Measurements from ENCODE around the gene PPFIA4.

The PPFIA4 gene

DNA sequence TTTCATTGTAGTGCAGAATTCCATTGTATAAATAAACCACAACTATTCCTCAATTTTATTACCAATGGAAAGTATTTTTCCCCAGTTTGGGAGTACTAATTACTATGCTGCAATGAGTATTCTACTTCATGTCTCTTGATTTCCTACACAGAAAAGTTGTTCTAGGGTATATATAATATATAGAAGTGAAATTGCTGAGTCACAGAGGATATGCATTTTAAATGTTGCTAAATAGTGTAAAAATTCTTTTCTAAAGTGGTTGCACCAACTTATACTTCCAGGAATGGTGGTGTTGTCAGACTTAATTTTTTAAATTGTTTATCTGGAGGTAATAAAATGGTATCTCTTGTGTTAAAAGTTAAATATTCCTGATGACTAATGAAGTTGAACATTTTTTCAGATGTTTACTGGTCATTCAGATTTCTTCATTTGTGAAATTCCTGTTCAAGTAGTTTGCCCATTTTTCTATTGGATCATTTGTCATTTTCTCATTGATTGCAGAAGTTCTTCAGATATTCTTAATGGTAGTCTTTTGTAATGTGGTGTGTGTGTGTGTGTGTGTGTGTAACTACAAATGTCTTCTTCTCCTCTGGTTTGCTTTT lies 78.6 kb downstream of the PPFIA4 start:
- no peak for DNase-seq

DNA sequence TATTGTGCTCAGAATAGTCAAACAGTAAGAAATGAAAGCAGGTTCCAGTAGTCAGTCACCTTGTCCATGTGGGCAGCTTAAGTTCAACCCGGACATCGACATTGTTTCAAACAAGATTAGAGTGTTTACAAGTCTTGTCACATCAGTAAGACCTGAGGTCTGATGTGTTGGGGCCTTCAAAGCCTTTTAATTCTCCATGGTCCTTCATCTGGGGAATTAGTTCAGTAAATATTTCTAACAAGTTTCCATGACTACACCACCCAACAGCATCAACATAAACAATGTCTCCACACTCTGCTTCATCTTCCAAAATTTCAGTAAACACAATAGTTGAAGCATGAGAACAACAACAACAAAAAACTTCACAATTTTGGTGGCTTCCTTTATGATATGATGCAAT lies 86.2 kb downstream of the PPFIA4 start:
- no peak for DNase-seq

DNA sequence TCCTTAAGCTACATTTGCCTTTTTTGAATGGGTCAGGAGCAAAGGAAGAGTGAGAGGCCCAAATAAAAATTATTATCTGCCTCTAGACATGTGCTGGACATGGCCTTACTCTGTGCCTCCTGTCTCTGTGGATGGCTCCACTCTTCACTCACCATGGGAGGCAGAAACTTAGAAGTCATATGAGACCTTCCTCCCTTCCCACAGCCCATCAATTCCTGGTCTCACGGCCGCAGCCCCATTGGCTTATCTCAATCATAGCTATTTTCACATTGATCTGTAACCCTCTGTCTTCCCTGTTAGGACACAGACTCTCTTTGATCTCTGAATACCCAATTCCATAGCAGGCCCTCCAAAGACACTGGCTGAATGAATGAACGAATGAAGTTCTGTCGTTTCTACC lies 87.0 kb downstream of the PPFIA4 start:
- no peak for DNase-seq

DNA sequence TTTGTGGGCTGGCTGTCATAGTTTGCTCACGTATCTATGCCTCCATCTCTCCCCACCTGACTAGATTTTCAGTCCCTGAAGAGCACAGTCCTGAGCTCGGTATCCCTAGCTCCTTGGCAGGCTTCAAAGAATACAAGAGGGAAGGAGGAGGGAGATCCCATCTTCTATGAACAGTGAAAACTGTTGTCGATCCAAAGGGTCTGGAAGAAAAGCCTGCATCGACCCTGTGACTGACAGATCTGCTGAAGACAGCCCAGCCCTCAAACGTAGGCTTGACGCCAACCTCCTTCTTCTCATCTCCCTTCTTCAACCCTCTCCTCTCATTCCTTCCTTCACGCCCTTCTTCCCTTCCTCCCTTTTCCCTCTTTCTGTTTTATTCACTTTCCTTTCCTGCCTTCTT lies 87.9 kb downstream of the PPFIA4 start:
- DNase-seq = no peak

DNA sequence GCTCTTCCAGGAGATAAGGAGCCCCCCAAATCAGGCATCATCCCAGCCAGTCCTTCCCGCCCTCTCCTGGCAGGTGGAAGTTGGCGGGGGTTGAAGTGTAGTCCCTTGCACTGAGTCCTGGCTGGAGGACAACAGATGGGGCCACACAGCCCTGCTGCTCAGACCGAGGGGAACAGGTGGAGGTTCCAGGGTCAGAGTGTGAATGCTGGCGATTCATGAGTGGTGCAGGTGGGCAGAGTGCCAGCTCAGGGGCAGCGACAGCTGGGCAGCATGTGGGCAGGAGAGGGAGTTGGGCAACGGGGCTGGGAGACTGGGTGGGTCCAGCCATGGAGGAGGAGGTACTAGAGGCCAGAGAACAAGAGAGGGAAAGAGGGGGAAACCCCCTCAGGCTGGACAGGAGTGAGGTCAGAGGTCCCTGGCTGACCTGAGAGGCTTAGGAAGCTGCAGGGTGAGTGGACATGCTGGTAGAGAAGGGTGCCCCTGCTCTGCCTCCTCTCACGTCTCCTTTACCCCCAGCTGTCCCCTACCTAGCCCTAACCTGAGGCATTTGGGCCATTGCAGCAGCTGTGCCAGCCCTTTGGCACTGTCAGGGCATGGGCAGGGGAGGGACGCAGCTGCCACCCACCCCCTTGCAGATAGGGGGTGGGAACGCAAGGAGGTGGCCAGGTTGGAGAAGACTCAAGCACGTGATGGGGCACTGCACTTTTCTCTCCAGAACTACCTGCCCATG lies 90.0 kb downstream of the PPFIA4 start:
- no peak for DNase-seq

DNA sequence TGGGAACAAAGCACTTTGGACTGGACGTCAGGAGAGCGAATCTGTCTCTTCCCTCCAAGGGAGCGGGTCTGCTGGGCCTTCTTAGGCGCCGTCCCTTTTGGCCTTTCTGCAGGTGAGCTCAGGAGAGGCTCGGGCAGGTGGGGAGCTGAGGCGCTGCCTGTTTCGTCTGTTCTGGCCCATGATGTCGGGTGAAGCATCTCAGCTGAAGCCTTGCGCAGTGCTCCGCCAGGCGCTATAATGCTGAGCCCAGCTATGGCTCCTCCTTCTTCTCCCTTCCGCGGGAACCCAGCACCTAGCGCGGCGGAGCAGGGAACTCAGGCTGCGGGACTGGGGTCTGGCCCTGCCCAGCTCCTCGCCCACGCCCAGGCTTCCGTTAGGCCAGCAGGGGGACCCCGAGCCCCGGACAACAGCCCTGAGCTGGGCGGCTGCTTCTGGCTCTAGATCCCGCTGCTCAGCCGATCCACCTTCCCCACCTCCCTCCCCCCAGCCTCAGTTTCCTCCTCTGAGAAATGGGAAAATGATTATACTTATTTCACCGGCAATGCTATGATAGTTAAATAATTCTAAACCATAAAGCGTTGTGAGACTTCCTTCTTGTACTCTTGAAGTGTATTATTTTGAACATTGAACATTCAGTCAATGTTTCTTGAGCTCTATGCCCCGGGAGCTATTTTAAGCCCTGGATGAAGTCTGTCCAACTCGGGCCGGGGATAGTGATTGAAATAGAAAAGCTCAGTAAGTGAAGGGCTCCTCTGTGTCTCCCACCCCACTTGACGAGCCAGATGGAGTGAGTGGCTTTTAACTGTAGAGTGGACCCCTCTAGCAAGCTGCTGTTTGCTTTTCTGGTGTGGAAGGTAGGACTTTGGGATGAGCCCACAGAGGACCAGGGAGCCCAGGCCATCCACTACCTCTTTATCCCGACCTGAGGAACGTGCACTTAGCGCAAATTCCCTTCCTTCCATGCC lies 91.6 kb downstream of the PPFIA4 start:
- DNase-seq = no peak

DNA sequence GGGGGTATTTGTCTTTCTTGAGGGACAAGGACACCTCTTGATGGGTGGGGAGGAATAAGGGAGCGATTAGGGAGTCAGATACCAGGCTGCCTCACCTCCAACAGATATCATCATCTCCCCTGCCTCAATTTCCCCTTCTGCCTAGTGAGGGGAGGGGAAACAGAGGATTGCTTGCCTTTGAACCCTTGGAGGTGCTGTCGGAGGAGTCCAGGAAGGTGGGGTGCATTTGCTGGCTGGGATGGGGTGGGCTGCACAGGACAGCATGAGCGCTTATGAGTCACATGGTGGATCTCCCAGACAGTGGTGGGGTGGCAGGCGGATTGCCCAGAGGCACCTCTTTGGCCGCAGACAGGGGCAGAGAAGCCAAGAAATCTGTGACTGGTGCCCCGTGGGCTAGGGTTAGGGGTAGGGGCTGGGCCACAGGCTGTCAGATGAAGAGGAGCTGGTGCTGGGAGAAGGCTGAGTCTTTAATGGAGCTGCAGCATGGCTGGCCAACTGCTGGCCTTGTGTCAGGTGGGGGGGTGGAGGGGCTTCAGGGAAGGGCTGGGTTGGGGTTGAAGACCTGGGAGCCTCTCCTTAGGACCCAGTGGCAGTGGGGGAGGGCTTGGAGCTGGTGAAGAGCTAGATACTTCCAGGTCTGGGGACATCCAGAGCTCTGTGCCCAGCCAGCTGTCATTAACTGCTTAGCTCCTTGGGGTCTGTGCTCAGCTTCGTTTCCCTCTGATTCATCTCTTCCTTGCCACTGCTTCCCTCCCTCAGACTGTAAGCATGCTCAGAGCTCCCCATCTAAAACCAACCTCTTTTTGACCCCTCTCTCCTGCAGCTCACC lies 94.2 kb downstream of the PPFIA4 start:
- no peak for DNase-seq

DNA sequence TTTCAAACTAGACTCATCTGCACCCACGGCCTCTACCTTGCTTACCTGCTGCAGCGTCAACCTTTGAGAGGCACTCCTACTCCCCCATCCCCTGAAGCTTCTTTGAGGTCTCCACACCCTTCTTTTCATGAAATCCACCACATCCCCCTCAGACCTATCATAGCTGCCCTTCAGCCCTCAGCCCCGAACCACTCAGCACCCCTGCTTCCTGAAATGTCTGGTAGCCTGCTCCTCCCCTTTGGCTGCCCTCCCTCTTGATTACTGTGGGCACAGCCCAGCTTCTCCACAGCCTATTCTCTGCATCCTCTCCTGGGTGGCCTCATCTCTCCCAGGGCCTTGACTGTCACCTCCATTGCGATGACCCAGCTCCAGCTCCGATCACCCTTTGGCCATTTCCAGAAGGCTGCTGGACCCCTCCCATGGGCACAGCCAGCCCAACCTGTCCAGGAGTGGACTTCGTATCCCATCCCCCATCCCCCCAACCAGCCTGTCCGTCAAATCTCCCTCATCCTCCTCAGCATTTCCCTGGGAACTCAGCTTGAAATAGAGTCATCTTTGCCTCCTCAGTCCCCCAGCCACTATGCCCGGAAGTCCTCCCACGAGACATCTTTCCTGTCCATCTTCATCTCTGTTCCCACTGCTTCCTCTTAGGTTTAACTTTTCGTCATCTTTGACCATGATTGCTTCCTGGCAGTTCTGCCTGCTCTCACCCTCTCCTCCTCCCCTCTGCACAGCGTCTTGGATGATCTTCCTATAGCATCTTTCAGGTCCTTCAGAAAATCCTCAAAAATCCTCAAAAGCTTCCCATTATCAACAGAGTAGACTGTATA lies 95.1 kb downstream of the PPFIA4 start:
- no peak for DNase-seq

DNA sequence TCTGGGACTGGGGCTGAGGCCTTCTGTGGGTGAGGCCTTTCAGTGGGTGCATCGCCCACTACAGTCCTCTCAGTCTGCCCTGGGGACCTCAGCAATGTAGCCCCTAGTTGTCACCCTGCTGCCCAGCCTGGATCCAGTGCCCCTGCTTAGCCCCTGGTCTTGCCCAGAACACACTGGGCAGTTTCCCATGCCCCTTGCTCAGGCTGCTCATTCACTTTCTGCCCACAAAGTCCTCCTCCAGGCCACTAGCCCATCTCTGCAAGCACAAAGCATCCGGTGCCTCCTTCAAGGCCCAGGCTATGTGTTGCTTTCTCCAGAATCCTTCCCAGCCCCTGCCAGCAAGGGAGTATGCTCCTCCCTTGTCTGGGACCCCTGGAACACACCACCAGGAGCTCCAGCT lies 95.9 kb downstream of the PPFIA4 start:
- DNase-seq = no peak

DNA sequence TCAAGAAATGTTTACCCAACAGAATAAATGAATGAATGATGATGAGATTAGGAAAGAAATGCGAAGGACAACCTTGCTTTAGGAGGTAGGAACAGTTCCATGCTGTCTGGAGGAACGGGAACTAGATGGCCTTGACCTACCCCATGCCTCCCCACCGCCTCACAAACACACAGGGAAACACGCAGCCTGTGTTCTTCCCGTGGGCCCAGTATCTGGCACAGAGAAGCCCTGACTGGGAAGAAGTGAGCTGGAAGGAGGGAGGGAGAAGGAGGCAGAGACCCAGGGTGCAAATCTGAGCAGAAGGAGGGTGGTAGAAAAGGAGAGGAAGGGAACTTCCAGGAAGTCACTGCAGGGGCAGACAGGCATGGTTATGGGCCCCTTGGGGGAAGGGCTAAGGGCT lies 97.7 kb downstream of the PPFIA4 start:
- DNase-seq = no peak

DNA sequence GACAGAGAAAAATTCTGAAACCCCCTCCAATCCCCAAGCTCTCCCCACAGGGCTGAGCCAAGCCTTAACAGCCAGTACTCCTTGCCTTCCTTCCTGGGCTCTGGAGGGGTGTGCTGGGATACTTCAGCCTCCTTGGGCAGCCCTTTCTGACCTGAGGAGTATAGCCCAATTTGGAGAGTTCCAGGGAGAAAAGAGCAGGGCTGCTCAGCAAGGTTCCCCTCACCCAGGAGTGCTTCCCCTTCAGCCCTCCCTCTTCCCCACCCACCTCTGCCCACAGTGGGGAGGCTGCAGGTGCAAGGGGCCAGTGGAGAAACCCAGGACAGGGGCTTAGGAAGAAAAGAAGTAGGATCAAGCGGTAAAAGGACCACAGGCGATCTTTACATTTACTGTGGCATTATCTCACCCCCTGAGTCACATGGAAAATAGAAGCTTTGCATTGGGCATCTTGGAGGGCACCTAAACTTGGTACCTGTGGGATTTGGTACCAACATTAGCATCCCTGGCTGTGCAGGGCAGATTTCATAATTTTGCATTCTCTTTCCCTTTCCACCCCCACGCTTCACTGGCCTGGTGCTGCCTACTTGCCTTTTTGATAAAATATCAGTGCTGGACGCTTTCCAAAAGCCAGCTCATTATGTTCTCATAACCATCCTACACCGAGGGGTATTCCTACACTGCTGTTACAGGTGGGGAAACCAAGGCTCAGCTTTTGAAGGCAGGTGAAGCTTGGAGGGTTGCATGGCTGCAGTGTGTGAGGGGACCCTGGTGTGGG lies 98.4 kb downstream of the PPFIA4 start:
- DNase-seq = no peak

DNA sequence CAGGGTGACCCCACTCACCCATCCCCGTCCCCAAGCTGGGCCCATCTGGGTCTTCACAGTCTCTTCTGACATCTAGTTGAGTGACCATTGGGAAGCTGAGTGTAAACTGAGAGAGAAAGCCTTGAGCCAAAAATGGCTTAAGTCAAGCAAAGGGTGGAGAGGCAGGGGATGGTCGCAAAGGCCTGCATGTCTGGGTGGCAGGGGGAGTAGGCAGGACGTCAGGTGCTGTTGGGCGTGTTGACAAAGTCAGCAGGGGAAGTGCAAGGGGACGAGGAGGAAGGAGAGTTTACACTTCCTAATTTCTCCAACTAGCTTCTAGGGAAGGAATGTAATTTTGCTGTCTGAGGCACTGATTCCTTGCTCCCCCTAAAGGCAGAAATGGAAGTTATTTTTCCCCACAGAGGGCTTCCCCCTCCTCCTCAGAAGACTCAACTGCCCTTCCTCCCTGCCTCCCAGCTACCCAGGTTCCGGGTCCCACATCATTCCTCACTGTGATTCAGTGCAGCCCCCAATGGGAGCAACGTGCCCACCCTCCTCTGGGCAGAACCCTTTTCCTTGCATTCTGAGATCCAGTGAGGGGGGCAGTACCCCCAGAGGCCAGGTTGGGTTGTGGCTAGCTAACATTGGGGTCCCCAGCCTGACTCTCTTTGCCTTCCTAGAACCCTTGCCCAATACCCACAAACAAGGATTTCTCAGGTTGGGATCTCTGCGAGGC lies 100.0 kb downstream of the PPFIA4 start:
- no peak for DNase-seq

DNA sequence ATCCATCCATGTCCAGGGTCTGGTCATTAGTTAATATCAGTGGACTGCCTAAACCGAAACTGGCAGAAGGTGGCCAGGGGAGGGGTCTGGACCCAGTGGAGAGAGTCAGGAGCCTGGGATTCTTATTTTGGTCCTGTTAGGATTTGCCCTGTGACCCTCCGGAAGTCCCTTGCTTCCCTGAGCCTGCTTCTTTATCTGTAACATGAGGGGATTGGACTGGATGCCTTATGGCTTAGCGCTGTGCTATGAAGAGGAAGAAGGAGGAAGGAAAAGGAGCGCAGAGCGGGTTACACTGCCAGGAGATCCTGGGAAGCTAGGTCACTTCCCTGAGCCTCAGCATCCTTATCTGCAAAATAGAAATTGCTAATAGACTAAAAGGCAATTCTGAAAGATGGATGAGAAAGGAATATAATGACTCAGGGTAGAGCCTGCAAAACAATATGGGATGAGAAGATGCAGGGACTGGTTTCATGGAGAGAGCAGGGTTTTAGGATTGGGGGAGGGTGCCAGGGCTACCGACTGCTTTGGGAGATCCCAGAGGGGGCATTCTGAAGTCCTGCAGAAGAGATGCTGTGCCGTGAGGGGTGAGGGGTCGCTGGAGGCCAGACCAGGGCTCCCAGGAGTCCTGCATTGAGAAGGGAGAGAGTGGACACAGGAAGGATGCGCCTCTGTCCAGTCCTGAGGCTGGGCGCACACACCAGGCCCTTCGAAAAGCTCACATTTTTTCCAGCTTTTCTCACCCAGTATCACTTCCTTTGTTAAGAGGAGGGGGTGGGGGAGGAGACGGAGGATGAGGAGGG lies 100.8 kb downstream of the PPFIA4 start:
- DNase-seq = no peak

DNA sequence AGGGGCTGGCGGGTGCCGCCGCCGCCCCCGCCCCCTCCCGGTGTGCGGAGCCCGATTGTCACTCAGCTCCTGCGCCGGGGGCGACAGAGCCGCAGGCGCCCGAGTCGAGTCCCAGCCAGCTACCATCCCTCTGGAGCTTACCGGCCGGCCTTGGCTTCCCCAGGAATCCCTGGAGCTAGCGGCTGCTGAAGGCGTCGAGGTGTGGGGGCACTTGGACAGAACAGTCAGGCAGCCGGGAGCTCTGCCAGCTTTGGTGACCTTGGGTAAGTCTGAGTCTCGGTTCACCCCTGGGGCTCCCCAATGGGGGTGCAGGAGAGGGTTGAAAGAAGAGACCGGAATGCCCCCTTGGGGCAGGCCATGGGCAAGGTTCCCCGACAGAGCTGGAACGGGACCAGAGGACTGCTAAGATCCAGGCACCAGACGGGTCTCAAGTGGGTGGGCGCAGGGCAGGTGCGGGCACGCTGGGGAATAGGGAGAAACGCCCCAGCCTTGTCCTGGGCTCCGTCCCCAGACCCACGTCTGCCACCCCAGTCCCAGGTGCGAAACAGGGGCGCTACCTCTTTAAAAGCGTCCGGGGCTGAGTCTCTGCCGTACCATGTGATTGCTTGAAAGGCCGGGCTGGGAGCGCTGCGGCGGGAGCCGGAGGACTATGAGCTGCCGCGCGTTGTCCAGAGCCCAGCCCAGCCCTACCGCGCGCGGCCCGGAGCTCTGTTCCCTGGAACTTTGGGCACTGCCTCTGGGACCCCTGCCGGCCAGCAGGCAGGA lies 101.6 kb downstream of the PPFIA4 start, which contains the start of gene ADORA1:
Gene ADORA1 (plus strand): TSS at position 61 of the 765 bp plus-strand sequence. CDS start 1,116 bp downstream, outside the sequence.
- no peak for DNase-seq

DNA sequence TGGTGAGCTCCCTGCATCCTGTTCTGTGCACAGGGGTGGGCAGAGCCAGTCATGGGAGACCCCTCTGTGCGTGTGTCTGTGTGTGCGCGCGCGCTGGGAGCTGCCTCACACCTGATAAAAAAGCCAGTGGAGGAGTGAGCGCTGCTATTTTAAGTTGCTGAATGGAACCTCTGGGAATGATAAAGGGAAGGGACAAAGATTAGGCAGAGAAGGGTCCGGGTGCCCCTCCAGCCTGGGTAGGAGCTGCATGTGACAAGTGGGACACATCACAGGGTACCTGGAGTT lies 102.1 kb downstream of the PPFIA4 start:
- DNase-seq = no peak

Measured in cortex of kidney (tissue), 1 donor.